SIG-M5 treated with dmso at 0.1 percent for 504 hours (cell line): Measurements from ENCODE around the gene SLC31A1.
A peak's percentile ranks its signal among the peaks of the same experiment; 100 is the strongest.
"Not testable (repeated sequence)": the region's sequence is repeated elsewhere in the genome, so short reads cannot be mapped to it uniquely, and the experiment has no call there.

Experiments
- DNase-seq: peaks from one replicate; lab custom pipeline; 2025; ENCODE audit not compliant: unreplicated experiment; lab: John Stamatoyannopoulos, UW

Gene SLC31A1

DNA sequence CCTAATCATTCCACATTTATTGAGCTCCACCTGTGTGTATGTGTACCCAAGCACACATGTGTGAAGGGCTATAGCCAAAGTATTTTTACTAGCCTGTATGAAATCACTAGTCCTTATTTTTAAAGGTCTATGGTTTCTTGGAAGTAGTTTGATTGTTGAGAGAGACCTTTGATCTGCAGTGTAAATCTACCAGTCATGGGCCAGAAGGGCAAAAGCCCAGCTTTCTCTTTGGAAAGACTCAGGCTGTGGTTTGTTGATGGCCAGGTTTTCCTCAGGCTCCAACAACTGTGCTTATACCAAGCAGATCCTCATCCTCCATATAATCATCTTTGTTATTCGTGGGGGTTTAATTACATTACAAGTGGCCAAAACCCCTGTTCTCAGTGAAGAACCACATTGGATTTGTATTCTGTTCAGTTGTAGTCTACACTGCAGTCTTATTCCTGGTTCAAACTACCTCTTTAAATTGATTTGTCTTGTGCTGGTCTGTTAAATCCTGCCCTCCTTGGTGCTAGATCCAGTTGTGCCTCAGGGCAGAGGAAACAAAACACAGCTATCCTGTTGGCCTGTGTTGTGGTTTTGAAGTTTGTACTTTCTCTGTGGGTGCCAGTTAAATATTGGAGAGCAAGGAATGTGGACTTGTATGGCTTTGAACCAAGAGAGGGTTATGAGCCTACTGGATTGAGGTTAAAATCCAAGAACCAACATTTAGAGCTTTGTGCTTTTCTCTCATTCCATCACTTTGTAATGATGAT is 40.8 kb downstream of the SLC31A1 start:
- DNase-seq: no peak

DNA sequence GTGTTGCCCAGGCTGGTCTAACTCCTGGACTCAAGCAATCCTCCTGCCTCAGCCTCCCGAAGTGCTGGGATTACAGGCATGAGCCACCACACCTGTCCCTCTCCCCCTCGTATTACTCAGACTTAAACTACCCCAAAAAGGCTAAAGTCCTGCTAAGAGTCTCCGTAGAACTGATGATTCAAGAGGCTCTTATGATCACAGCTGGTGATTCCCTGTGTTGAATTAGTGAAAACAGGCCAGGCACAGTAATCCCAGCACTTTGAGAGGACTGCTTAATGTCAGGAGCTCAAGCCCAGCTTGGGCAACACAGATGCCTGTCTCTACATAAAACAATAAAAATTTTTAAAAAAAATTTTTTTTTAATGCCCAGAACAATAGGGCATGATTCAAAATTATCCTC is 44.8 kb downstream of the SLC31A1 start:
- no peak for DNase-seq

GRCh38 chr9:113267911-113268566 is 46.7 kb downstream of the SLC31A1 start:
- no peak for DNase-seq

- no peak for DNase-seq
These were observed 48.0 kb downstream of the SLC31A1 start for GRCh38 chr9:113269355-113269754.

GRCh38 chr9:113269871-113270270 is 48.5 kb downstream of the SLC31A1 start:
- DNase-seq: no peak

- peak; percentile 74 for DNase-seq
These were observed 53.3 kb downstream of the SLC31A1 start for GRCh38 chr9:113274474-113275156.

GRCh38 chr9:113275157-113276131 is 54.1 kb downstream of the SLC31A1 start, which contains the start of the genes CDC26 and PRPF4:
CDC26 (minus strand) TSS chr9:113275572; CDS start chr9:113272507, 3,065 bp downstream.
PRPF4 (plus strand) TSS chr9:113275658; CDS start chr9:113275744, 86 bp downstream.
- DNase-seq: peak; percentile 98

GRCh38 chr9:113278840-113279239 is 57.5 kb downstream of the SLC31A1 start:
- no peak for DNase-seq

GRCh38 chr9:113281356-113281755 is 60.0 kb downstream of the SLC31A1 start:
- no peak for DNase-seq

- DNase-seq: no peak
These were observed 67.7 kb downstream of the SLC31A1 start for GRCh38 chr9:113289091-113289490.

- DNase-seq: no peak
These were observed 68.8 kb downstream of the SLC31A1 start for GRCh38 chr9:113290052-113290607.

- DNase-seq: no peak
These were observed 72.0 kb downstream of the SLC31A1 start for GRCh38 chr9:113293285-113293878.

- not testable (repeated sequence) for DNase-seq
These were observed 74.9 kb downstream of the SLC31A1 start for GRCh38 chr9:113296247-113296646.

GRCh38 chr9:113296796-113297558 is 75.6 kb downstream of the SLC31A1 start:
- DNase-seq: no peak

GRCh38 chr9:113298311-113298710 is 77.0 kb downstream of the SLC31A1 start:
- DNase-seq: no peak

GRCh38 chr9:113298924-113299770 is 77.8 kb downstream of the SLC31A1 start:
- DNase-seq: no peak

DNA sequence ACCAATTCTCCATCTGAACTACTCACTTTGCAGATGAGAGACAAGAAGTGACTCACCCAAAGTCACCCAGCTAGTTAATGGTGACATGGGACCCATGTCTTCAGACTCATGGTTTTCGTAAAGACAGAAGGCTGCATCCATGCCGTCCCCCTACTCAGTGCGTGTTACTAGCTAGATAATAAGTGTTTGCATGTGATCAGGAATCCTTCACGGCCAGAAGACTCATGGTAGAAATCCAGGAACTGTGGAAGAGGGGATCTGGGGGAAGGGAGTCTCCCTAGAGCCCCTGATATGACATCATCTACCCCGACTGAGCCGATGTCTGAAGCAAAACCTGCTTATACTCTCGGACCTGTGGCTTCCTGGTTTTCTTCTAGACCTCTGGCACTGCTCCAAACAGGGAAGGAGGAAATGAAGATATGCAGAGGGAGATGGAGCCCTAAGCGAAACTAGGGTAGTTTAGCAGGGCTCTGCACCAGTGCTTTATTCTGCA is 78.5 kb downstream of the SLC31A1 start:
- DNase-seq: peak; percentile 69

GRCh38 chr9:113301548-113301947 is 80.2 kb downstream of the SLC31A1 start:
- DNase-seq: no peak
